Activated CD4-positive, alpha-beta memory T cell treated with anti-CD3 and anti-CD28 coated beads for 36 hours (primary cell): ENCODE data around the gene HOXB9. TPM values are rescaled to one million over a fixed set of nuclear protein-coding genes. Genes with fewer than 3 reads are reported as not detected.

ENCODE experiments used
- CTCF ChIA-PET: fragments of 350-600 bp; sonication (Branson Sonifier 250); formaldehyde crosslinking; loops from one replicate; lab custom pipeline; 2021; ENCODE audit warnings: antibody characterized with exemption, inconsistent platforms; lab: Charles Lee
- POLR2A ChIA-PET: fragments of 350-600 bp; sonication (Branson Sonifier 250); formaldehyde crosslinking; loops from one replicate; lab custom pipeline; 2021; ENCODE audit warnings: antibody characterized with exemption; lab: Charles Lee
- DNase-seq: peaks from one replicate; pipeline ENCODE4 v3.0.0-alpha.2; 2020
- H3K27ac Mint-ChIP-seq: one replicate; pipeline ENCODE4 v1.8.0; 2021; ENCODE audit warnings: mixed read lengths
- H3K27me3 Mint-ChIP-seq: one replicate; pipeline ENCODE4 v1.8.0; 2021; ENCODE audit warnings: mixed read lengths
- H3K36me3 Mint-ChIP-seq: one replicate; pipeline ENCODE4 v1.8.0; 2021; ENCODE audit warnings: mixed read lengths
- H3K4me1 Mint-ChIP-seq: one replicate; pipeline ENCODE4 v1.8.0; 2021; ENCODE audit warnings: low read depth, mixed read lengths
- H3K4me3 Mint-ChIP-seq: one replicate; pipeline ENCODE4 v1.8.0; 2021; ENCODE audit warnings: mild to moderate bottlenecking, mixed read lengths
- H3K9me3 Mint-ChIP-seq: one replicate; pipeline ENCODE4 v1.8.0; 2021; ENCODE audit warnings: mixed read lengths
- intact Hi-C: fragments of 100-400 bp; cut with micrococcal nuclease; formaldehyde crosslinking; loops from one replicate; pipeline ENCODE4 v1.15.1; 2023
- total RNA-seq, 2 experiments: library from RNA; stranded (reverse); gene quantifications; one replicate each; pipeline ENCODE4 v1.2.3, GENCODE V29; 2021

The HOXB9 gene
- total RNA-seq, 2 experiments from 2014 or later = 1.4 to 1.5 TPM

GRCh38 chr17:48644910-48645557 lies 18.9 kb upstream of the HOXB9 start:
- intact Hi-C loops = no loop called here
- CTCF ChIA-PET = interaction anchor here (1.1 to 1.7 kb wide), 3 partner anchors 8 to 27 kb away, joined by 4 to 5 read pairs (median 5); no protein-coding TSS in a partner anchor

GRCh38 chr17:48644159-48644558 lies 18.0 kb upstream of the HOXB9 start:
- Mint-ChIP-seq H3K27ac (no peak overlapping the region), H3K4me1 (peaks cover 17% of the 10 kb centered on the region), H3K9me3 (no peaks in the 10 kb centered on the region), H3K36me3 (no peaks in the 10 kb centered on the region), H3K4me3 (no peak overlapping the region), H3K27me3 (peaks cover 70% of the 10 kb centered on the region)
- CTCF ChIA-PET = interaction anchor here (1.6 to 1.7 kb wide), 2 partner anchors 26 to 27 kb away, joined by 5 read pairs; no protein-coding TSS in a partner anchor
- POLR2A ChIA-PET = no interaction called here
- intact Hi-C loops = no loop called here
- no peak for DNase-seq

More at GRCh38 chr17:48644910-48645557, 18.9 kb upstream of the HOXB9 start:
- Mint-ChIP-seq H3K36me3 (no peaks in the 10 kb centered on the region), H3K4me3 (no peak overlapping the region), H3K4me1 (peaks cover 17% of the 10 kb centered on the region), H3K9me3 (no peaks in the 10 kb centered on the region), H3K27ac (no peak overlapping the region), H3K27me3 (peaks cover 69% of the 10 kb centered on the region)
- POLR2A ChIA-PET = no interaction called here
- no peak for DNase-seq

- H3K4me3 Mint-ChIP-seq = no peak overlapping the region
- no peak overlapping the region for H3K27ac Mint-ChIP-seq
- peaks cover 17% of the 10 kb centered on the region for H3K4me1 Mint-ChIP-seq
- ChIA-PET CTCF (interaction anchor here (1.6 to 1.7 kb wide), 2 partner anchors 26 to 28 kb away, joined by 5 read pairs; no protein-coding TSS in a partner anchor), POLR2A (no interaction called here)
- DNase-seq = no peak
- no peaks in the 10 kb centered on the region for H3K36me3 Mint-ChIP-seq
- peaks cover 70% of the 10 kb centered on the region for H3K27me3 Mint-ChIP-seq
- intact Hi-C loops = no loop called here
- H3K9me3 Mint-ChIP-seq = no peaks in the 10 kb centered on the region
These were observed 17.5 kb upstream of the HOXB9 start for GRCh38 chr17:48643697-48644012.

- H3K9me3 Mint-ChIP-seq = no peaks in the 10 kb centered on the region
These were observed 16.9 kb upstream of the HOXB9 start for GRCh38 chr17:48642843-48643696.

GRCh38 chr17:48642059-48642842 lies 16.1 kb upstream of the HOXB9 start:
- intact Hi-C loops = no loop called here
- H3K27me3 Mint-ChIP-seq = peaks cover 71% of the 10 kb centered on the region
- H3K4me3 Mint-ChIP-seq = no peak overlapping the region
- H3K9me3 Mint-ChIP-seq = no peaks in the 10 kb centered on the region
- H3K4me1 Mint-ChIP-seq = peaks cover 17% of the 10 kb centered on the region
- POLR2A ChIA-PET = no interaction called here
- DNase-seq = no peak
- CTCF ChIA-PET = no interaction called here
- H3K27ac Mint-ChIP-seq = no peak overlapping the region
- no peaks in the 10 kb centered on the region for H3K36me3 Mint-ChIP-seq

More at GRCh38 chr17:48642843-48643696, 16.9 kb upstream of the HOXB9 start:
- Mint-ChIP-seq H3K4me3 (no peak overlapping the region), H3K36me3 (no peaks in the 10 kb centered on the region), H3K27ac (no peak overlapping the region), H3K27me3 (peaks cover 70% of the 10 kb centered on the region), H3K4me1 (peaks cover 17% of the 10 kb centered on the region)
- DNase-seq = no peak
- POLR2A ChIA-PET = no interaction called here
- intact Hi-C loops = no loop called here
- CTCF ChIA-PET = interaction anchor here (1.6 to 1.7 kb wide), 2 partner anchors 25 to 29 kb away, joined by 5 read pairs; no protein-coding TSS in a partner anchor

GRCh38 chr17:48641541-48642058 lies 15.4 kb upstream of the HOXB9 start:
- DNase-seq = no peak
- intact Hi-C loops = no loop called here
- Mint-ChIP-seq H3K27ac (no peak overlapping the region), H3K36me3 (no peaks in the 10 kb centered on the region), H3K27me3 (peaks cover 76% of the 10 kb centered on the region), H3K4me1 (peaks cover 15% of the 10 kb centered on the region), H3K4me3 (no peak overlapping the region), H3K9me3 (no peaks in the 10 kb centered on the region)
- POLR2A ChIA-PET = no interaction called here
- CTCF ChIA-PET = no interaction called here

- no peak for DNase-seq
- peaks cover 12% of the 10 kb centered on the region for H3K4me1 Mint-ChIP-seq
These were observed 14.7 kb upstream of the HOXB9 start for GRCh38 chr17:48640858-48641180.

GRCh38 chr17:48639982-48640857 lies 14.1 kb upstream of the HOXB9 start:
- CTCF ChIA-PET = interaction anchor here (1.0 to 1.4 kb wide), 2 partner anchors 11 to 36 kb away, joined by 3 to 4 read pairs; partner anchors contain the start of gene HOXB6
- Mint-ChIP-seq H3K4me1 (peaks cover 8% of the 10 kb centered on the region), H3K9me3 (no peaks in the 10 kb centered on the region), H3K27me3 (peaks cover 80% of the 10 kb centered on the region), H3K27ac (no peak overlapping the region), H3K36me3 (no peaks in the 10 kb centered on the region), H3K4me3 (no peak overlapping the region)
- POLR2A ChIA-PET = no interaction called here
- DNase-seq = no peak
- intact Hi-C loops = no loop called here

More at GRCh38 chr17:48640858-48641180, 14.7 kb upstream of the HOXB9 start:
- Mint-ChIP-seq H3K27me3 (peaks cover 80% of the 10 kb centered on the region), H3K36me3 (no peaks in the 10 kb centered on the region), H3K4me3 (no peak overlapping the region), H3K9me3 (no peaks in the 10 kb centered on the region), H3K27ac (no peak overlapping the region)
- intact Hi-C loops = no loop called here
- POLR2A ChIA-PET = no interaction called here
- CTCF ChIA-PET = interaction anchor here (1.0 to 1.4 kb wide), 2 partner anchors 11 to 36 kb away, joined by 3 to 4 read pairs; partner anchors contain the start of gene HOXB6

- intact Hi-C loops = no loop called here
These were observed 13.0 kb upstream of the HOXB9 start for GRCh38 chr17:48639136-48639535.

GRCh38 chr17:48637323-48638260 lies 11.4 kb upstream of the HOXB9 start:
- Mint-ChIP-seq H3K4me1 (peaks cover 11% of the 10 kb centered on the region), H3K27me3 (peaks cover 78% of the 10 kb centered on the region), H3K27ac (no peak overlapping the region), H3K36me3 (no peaks in the 10 kb centered on the region), H3K4me3 (no peak overlapping the region), H3K9me3 (no peaks in the 10 kb centered on the region)
- CTCF ChIA-PET = interaction anchor here (0.6 to 3.8 kb wide), 21 partner anchors 8 to 241 kb away, joined by 3 to 50 read pairs (median 7); partner anchors contain the start of genes HOXB5, HOXB9 and PRAC2
- intact Hi-C loops = no loop called here
- POLR2A ChIA-PET = no interaction called here
- peak; percentile 3 for DNase-seq

More at GRCh38 chr17:48639136-48639535, 13.0 kb upstream of the HOXB9 start:
- ChIA-PET POLR2A (no interaction called here), CTCF (no interaction called here)
- Mint-ChIP-seq H3K36me3 (no peaks in the 10 kb centered on the region), H3K4me3 (no peak overlapping the region), H3K27ac (no peak overlapping the region), H3K9me3 (no peaks in the 10 kb centered on the region), H3K4me1 (peaks cover 8% of the 10 kb centered on the region), H3K27me3 (peaks cover 82% of the 10 kb centered on the region)
- no peak for DNase-seq
